Epithelial cell of esophagus (primary cell): ENCODE results near the gene MUTYH.

Experiments
- DNase-seq: peaks from one replicate; pipeline ENCODE4 v3.0.0; 2010; ENCODE audit warnings: low read depth
- H3K4me3 ChIP-seq: 2 replicates; pipeline ENCODE4 v1.5.1; 2011; ENCODE audit warnings: mild to moderate bottlenecking, low read length, control low read depth
- CTCF ChIP-seq: IDR thresholded peaks from 2 replicates; pipeline ENCODE4 v1.5.1; 2011; ENCODE audit warnings: low read depth, mild to moderate bottlenecking, low read length, control low read depth, inconsistent platforms; ENCODE audit not compliant: insufficient read depth; ENCODE audit errors: missing control alignments

The MUTYH gene

GRCh38 chr1:45380125-45380524 lies 39.9 kb upstream of the MUTYH start:
- no peak overlapping the region for H3K4me3 ChIP-seq
- no peak for TF ChIP-seq CTCF
- DNase-seq: no peak

- H3K4me3 ChIP-seq: no peak overlapping the region
- DNase-seq: no peak
- no peak for TF ChIP-seq CTCF
Measured at GRCh38 chr1:45379524-45379923, 39.3 kb upstream of the MUTYH start.

GRCh38 chr1:45378184-45378583 lies 37.9 kb upstream of the MUTYH start:
- no peak for TF ChIP-seq CTCF
- no peak overlapping the region for H3K4me3 ChIP-seq
- no peak for DNase-seq

GRCh38 chr1:45375104-45376090 lies 35.2 kb upstream of the MUTYH start:
- TF ChIP-seq CTCF: no peak
- H3K4me3 ChIP-seq: no peak overlapping the region
- DNase-seq: no peak

- DNase-seq: no peak
- TF ChIP-seq CTCF: no peak
- H3K4me3 ChIP-seq: no peak overlapping the region
Measured at GRCh38 chr1:45373573-45373972, 33.3 kb upstream of the MUTYH start.

GRCh38 chr1:45370575-45370974 lies 30.3 kb upstream of the MUTYH start:
- no peak for DNase-seq
- no peak overlapping the region for H3K4me3 ChIP-seq
- no peak for TF ChIP-seq CTCF

GRCh38 chr1:45365051-45365450 lies 24.8 kb upstream of the MUTYH start:
- TF ChIP-seq CTCF: no peak
- DNase-seq: no peak
- no peak overlapping the region for H3K4me3 ChIP-seq
